ENCODE measurements around the gene KANTR. TPM values are rescaled to one million over a fixed set of nuclear protein-coding genes. Genes with fewer than 3 reads are reported as not detected.

KANTR gene
- total RNA-seq, 2 donors from 2014 or later = 5.7 to 17.6 TPM

Other genes starting within 250 kb of the KANTR start
- gene XAGE3, start 226.1 kb upstream of the KANTR start, total RNA-seq = not detected
- gene FAM156B, start 196.8 kb upstream of the KANTR start, total RNA-seq = 10 to 100 TPM in 1 of 2 donors, 1 to 10 TPM in 1; 4.7 to 36.1 TPM
- gene FAM156A, start 135.6 kb upstream of the KANTR start, total RNA-seq = 10 to 100 TPM; 24.8 to 41.5 TPM
- not detected for gene GPR173, start 45.4 kb upstream of the KANTR start, total RNA-seq
- gene TSPYL2, start 11.8 kb upstream of the KANTR start, total RNA-seq = 10 to 100 TPM; 17.6 to 35.8 TPM
- 100 to 1,000 TPM; 129 to 197 TPM for gene KDM5C, start 131.1 kb downstream of the KANTR start, total RNA-seq
- gene IQSEC2, start 187.4 kb downstream of the KANTR start, total RNA-seq = under 1 TPM; 0.48 to 0.86 TPM